Peyer's patch (tissue), 4 donors: ENCODE data around the gene OVAAL. TPM values are rescaled to one million over a fixed set of nuclear protein-coding genes. Genes with fewer than 3 reads are reported as not detected.

ENCODE experiments used
- DNase-seq, 3 donors: peaks; one replicate each; pipeline ENCODE4 v3.0.0-alpha.2; 2017 to 2019
- H3K27ac ChIP-seq, 4 donors: fragments of 200-600 bp; sonication (generic); one replicate each; pipeline ENCODE4 v1.5.1; 2016 to 2019
- H3K27me3 ChIP-seq, 2 donors: fragments of 200-600 bp; sonication (generic); one replicate each; pipeline ENCODE4 v1.5.1; 2019
- H3K36me3 ChIP-seq, 3 donors: fragments of 200-600 bp; sonication (generic); one replicate each; pipeline ENCODE4 v1.5.1; 2016 to 2019
- H3K4me1 ChIP-seq, 4 donors: fragments of 200-600 bp; sonication (generic); one replicate each; pipeline ENCODE4 v1.5.1; 2016 to 2019
- H3K4me3 ChIP-seq, 4 donors: fragments of 200-600 bp; sonication (generic); 1 replicate in 3 of 4; 2 replicates in 1 of 4; pipeline ENCODE4 v1.5.1; 2016 to 2019; ENCODE audit warnings: mild to moderate bottlenecking in 1 of 4
- H3K9me3 ChIP-seq, 4 donors: fragments of 200-600 bp; sonication (generic); one replicate each; pipeline ENCODE4 v1.5.1; 2016 to 2019; ENCODE audit warnings: mild to moderate bottlenecking in 1 of 4
- CTCF ChIP-seq, 6 experiments: fragments of 450-650 bp in 4 of 6; fragments of 200-600 bp in 2 of 6; sonication (generic) in 1 of 6; IDR thresholded peaks; one replicate each; pipeline ENCODE4 v1.5.1; 2017 to 2019; ENCODE audit warnings: antibody characterized with exemption in 6 of 6, mild to moderate bottlenecking in 3 of 6, moderate library complexity in 1 of 6
- POLR2A ChIP-seq, 2 donors: fragments of 450-650 bp; IDR thresholded peaks; one replicate each; pipeline ENCODE4 v1.5.1; 2017; ENCODE audit warnings: antibody characterized with exemption in 2 of 2, mild to moderate bottlenecking in 2 of 2, moderate library complexity in 2 of 2
- small RNA-seq, 2 donors: library from RNA; depleted of rRNA; stranded (forward); fragments of <200 nt; gene quantifications; one replicate each; pipeline ENCODE3, GENCODE V24; 2016
- total RNA-seq, 4 donors: library from RNA; depleted of rRNA; stranded (reverse); fragments of >200 nt; gene quantifications; one replicate each; pipeline ENCODE4 v1.1.0, GENCODE V29; 2016

OVAAL gene
- total RNA-seq, 4 donors from 2014 or later = not detected

- no peaks in the 10 kb centered on the region for H3K27me3 ChIP-seq
- no peaks in the 10 kb centered on the region for H3K9me3 ChIP-seq
- no peak overlapping the region for H3K4me3 ChIP-seq
- H3K36me3 ChIP-seq = no peaks in the 10 kb centered on the region
- no peak for TF ChIP-seq POLR2A (IDR thresholded peaks at IDR 0.05)
- TF ChIP-seq CTCF (IDR thresholded peaks at IDR 0.05) = no peak
- H3K4me1 ChIP-seq = no peaks in the 10 kb centered on the region
- no peak for DNase-seq
- H3K27ac ChIP-seq = no peak overlapping the region
Observed at GRCh38 chr1:180611016-180611930, 52.5 kb downstream of the OVAAL start.

GRCh38 chr1:180612632-180613031, 53.9 kb downstream of the OVAAL start:
- no peaks in the 10 kb centered on the region for H3K36me3 ChIP-seq
- no peak for DNase-seq
- H3K4me1 ChIP-seq = no peaks in the 10 kb centered on the region
- H3K9me3 ChIP-seq = no peaks in the 10 kb centered on the region
- H3K27me3 ChIP-seq = no peaks in the 10 kb centered on the region
- no peak for TF ChIP-seq CTCF (IDR thresholded peaks at IDR 0.05)
- TF ChIP-seq POLR2A (IDR thresholded peaks at IDR 0.05) = no peak
- H3K27ac ChIP-seq = no peak overlapping the region
- no peak overlapping the region for H3K4me3 ChIP-seq

GRCh38 chr1:180614730-180615129, 56.0 kb downstream of the OVAAL start:
- TF ChIP-seq CTCF (IDR thresholded peaks at IDR 0.05) (no peak), POLR2A (IDR thresholded peaks at IDR 0.05) (no peak)
- DNase-seq = no peak
- H3K27ac ChIP-seq = no peak overlapping the region
- H3K36me3 ChIP-seq = no peaks in the 10 kb centered on the region
- H3K4me1 ChIP-seq = no peaks in the 10 kb centered on the region
- no peak overlapping the region for H3K4me3 ChIP-seq
- no peaks in the 10 kb centered on the region for H3K9me3 ChIP-seq
- no peaks in the 10 kb centered on the region for H3K27me3 ChIP-seq

- no peak for DNase-seq
Observed at GRCh38 chr1:180615493-180616290, 56.9 kb downstream of the OVAAL start.

More at GRCh38 chr1:180615493-180616290, 56.9 kb downstream of the OVAAL start:
- Histone ChIP-seq H3K27ac (no peak overlapping the region), H3K9me3 (no peaks in the 10 kb centered on the region), H3K4me3 (no peak overlapping the region), H3K36me3 (no peaks in the 10 kb centered on the region), H3K27me3 (no peaks in the 10 kb centered on the region), H3K4me1 (no peaks in the 10 kb centered on the region)
- TF ChIP-seq POLR2A (IDR thresholded peaks at IDR 0.05) (no peak), CTCF (IDR thresholded peaks at IDR 0.05) (no peak)

Small RNA genes within 50 kb of the gene (small RNA-seq; reads per million reads assigned to genes)
- 0 reads per million in 2 donors for gene RF00019

Other genes starting within 250 kb of the OVAAL start
- 10 to 100 TPM; 32.2 to 56.1 (median 32.7) TPM for gene ACBD6, start 56.4 kb upstream of the OVAAL start, total RNA-seq
- gene XPR1, start 73.1 kb downstream of the OVAAL start, total RNA-seq = 10 to 100 TPM; 29.7 to 59.7 (median 53.9) TPM